B cell (primary cell): ENCODE data around the gene ZNF184. TPM values are rescaled to one million over a fixed set of nuclear protein-coding genes. Genes with fewer than 3 reads are reported as not detected.

Source experiments
- ATAC-seq: fragments of 200-7000 bp; cut with Tn5 transposase; one replicate; pipeline ENCODE4 v1.10.0; 2021; ENCODE audit warnings: low read depth, mild to moderate bottlenecking, moderate number of reproducible peaks, moderate library complexity
- CTCF ChIA-PET: fragments of 350-600 bp; sonication (Branson Sonifier 250); formaldehyde crosslinking; loops from one replicate; lab custom pipeline; 2021; ENCODE audit warnings: antibody characterized with exemption, inconsistent platforms; lab: Charles Lee
- POLR2A ChIA-PET: fragments of 350-600 bp; sonication (Branson Sonifier 250); formaldehyde crosslinking; loops from one replicate; lab custom pipeline; 2021; ENCODE audit warnings: antibody characterized with exemption; lab: Charles Lee
- DNase-seq: peaks from one replicate; pipeline ENCODE4 v3.0.0; 2013
- H2AFZ ChIP-seq: 2 replicates; pipeline ENCODE4 v1.6.1; 2012; ENCODE audit warnings: mild to moderate bottlenecking, low read depth, low read length; ENCODE audit not compliant: insufficient read depth, poor library complexity, severe bottlenecking
- H3K27ac ChIP-seq, 2 donors: 1 replicate in 1 of 2; 2 replicates in 1 of 2; pipeline ENCODE4 v1.5.1; 2012 to 2013; ENCODE audit warnings: low read length in 2 of 2, mild to moderate bottlenecking in 2 of 2, moderate library complexity in 1 of 2
- H3K27me3 ChIP-seq, 4 experiments: fragments of 200-600 bp in 1 of 4; sonication (generic) in 1 of 4; replicated peaks in 1 of 4; 1 replicate in 2 of 4; 2 replicates in 2 of 4; pipeline versions ENCODE4 v1.6.1 to v1.7.0; 2013 to 2016; ENCODE audit warnings: low read length in 3 of 4, mild to moderate bottlenecking in 2 of 4, mixed read lengths in 1 of 4, moderate library complexity in 1 of 4; ENCODE audit not compliant: insufficient read depth in 4 of 4, control insufficient read depth in 3 of 4; ENCODE audit errors: control extremely low read depth in 1 of 4
- H3K36me3 ChIP-seq, 2 experiments: replicated peaks in 1 of 2; 1 replicate in 1 of 2; 2 replicates in 1 of 2; pipeline versions ENCODE4 v1.6.1 to v1.7.1; 2013; ENCODE audit warnings: low read length in 1 of 2; ENCODE audit not compliant: insufficient read depth in 2 of 2, control insufficient read depth in 1 of 2; ENCODE audit errors: control extremely low read depth in 1 of 2, extremely low read depth in 1 of 2
- H3K4me1 ChIP-seq, 2 donors: fragments of 200-600 bp in 1 of 2; sonication (generic) in 1 of 2; 1 replicate in 1 of 2; 2 replicates in 1 of 2; pipeline versions ENCODE4 v1.5.1 to v1.6.1; 2013 to 2017; ENCODE audit warnings: low read length in 2 of 2; ENCODE audit not compliant: control insufficient read depth in 2 of 2, insufficient read depth in 2 of 2
- H3K4me2 ChIP-seq: replicated peaks from 2 replicates; pipeline ENCODE3; 2012; ENCODE audit warnings: mild to moderate bottlenecking, low read depth, low read length; ENCODE audit not compliant: poor library complexity, severe bottlenecking
- H3K4me3 ChIP-seq, 5 experiments: fragments of 200-600 bp in 1 of 5; sonication (generic) in 1 of 5; 1 replicate in 3 of 5; 2 replicates in 2 of 5; pipeline versions ENCODE4 v1.5.1 to v1.7.0; 2011 to 2016; ENCODE audit warnings: low read length in 4 of 5, mild to moderate bottlenecking in 4 of 5, low read depth in 2 of 5, control low read depth in 1 of 5, moderate library complexity in 1 of 5; ENCODE audit not compliant: insufficient read depth in 1 of 5; ENCODE audit errors: control extremely low read depth in 1 of 5, extremely low read depth in 1 of 5
- H3K79me2 ChIP-seq: fragments of 200-600 bp; sonication (generic); one replicate; pipeline ENCODE4 v1.6.0; 2016; ENCODE audit warnings: low read length; ENCODE audit not compliant: control insufficient read depth, insufficient read depth
- H3K9ac ChIP-seq: fragments of 200-600 bp; sonication (generic); 2 replicates; pipeline ENCODE4 v1.6.1; 2017; ENCODE audit warnings: mild to moderate bottlenecking, low read length, moderate library complexity
- H3K9me3 ChIP-seq, 3 donors: one replicate each; pipeline versions ENCODE4 v1.6.1 to v1.7.1; 2013; ENCODE audit warnings: low read length in 2 of 3; ENCODE audit not compliant: control insufficient read depth in 2 of 3, insufficient read depth in 1 of 3; ENCODE audit errors: control extremely low read depth in 1 of 3
- H4K20me1 ChIP-seq: 2 replicates; pipeline ENCODE4 v1.6.0; 2012; ENCODE audit warnings: mild to moderate bottlenecking, low read length; ENCODE audit not compliant: insufficient read depth, control insufficient read depth, poor library complexity, severe bottlenecking
- H3K27ac Mint-ChIP-seq: one replicate; pipeline ENCODE4 v1.8.0; 2021; ENCODE audit warnings: mixed read lengths
- H3K27me3 Mint-ChIP-seq: one replicate; pipeline ENCODE4 v1.8.0; 2021; ENCODE audit warnings: mixed read lengths
- H3K4me1 Mint-ChIP-seq: one replicate; pipeline ENCODE4 v1.8.0; 2021; ENCODE audit warnings: mixed read lengths
- H3K4me3 Mint-ChIP-seq: one replicate; pipeline ENCODE4 v1.8.0; 2021; ENCODE audit warnings: mixed read lengths
- H3K9me3 Mint-ChIP-seq: one replicate; pipeline ENCODE4 v1.8.0; 2022; ENCODE audit warnings: mixed read lengths; ENCODE audit not compliant: insufficient read depth
- EZH2 ChIP-seq: IDR thresholded peaks from 2 replicates; pipeline ENCODE4 v1.6.1; 2012; ENCODE audit warnings: borderline replicate concordance, low read depth, mild to moderate bottlenecking, moderate library complexity, low read length; ENCODE audit not compliant: insufficient read depth, poor library complexity, severe bottlenecking
- WGBS: methylation state at CpG from one replicate; pipeline ENCODE4 v1.1.5; 2013; ENCODE audit warnings: missing lambda C conversion rate; ENCODE audit not compliant: insufficient coverage; 5-methylcytosine and 5-hydroxymethylcytosine counted together
- intact Hi-C: fragments of 100-400 bp; cut with micrococcal nuclease; formaldehyde crosslinking; loops from one replicate; pipeline ENCODE4 v1.10.0; 2022
- polyA plus RNA-seq: library from polyadenylated mRNA; depleted of rRNA; stranded (reverse); fragments of >200 nt; gene quantifications from 2 replicates; pipeline ENCODE4 v1.2.3, GENCODE V29; 2012
- total RNA-seq, 2 donors: library from RNA; stranded (reverse); fragments of 120-200 nt in 1 of 2; gene quantifications; 1 replicate in 1 of 2; 2 replicates in 1 of 2; pipeline versions ENCODE4 v1.2.3 to v1.2.4, GENCODE V29; 2013 to 2022
- TF ChIP-seq, protein P1 (sequence below): fragments of 200-600 bp; IDR thresholded peaks from one replicate; pipeline ENCODE4 v1.8.0; 2022; ENCODE audit warnings: antibody characterized with exemption, mild to moderate bottlenecking

The ZNF184 gene
- total and polyA plus RNA-seq, 2 donors (not counting 1 experiment from before 2014, with no cell fraction given), result 3.7 to 11.8 TPM

DNA sequence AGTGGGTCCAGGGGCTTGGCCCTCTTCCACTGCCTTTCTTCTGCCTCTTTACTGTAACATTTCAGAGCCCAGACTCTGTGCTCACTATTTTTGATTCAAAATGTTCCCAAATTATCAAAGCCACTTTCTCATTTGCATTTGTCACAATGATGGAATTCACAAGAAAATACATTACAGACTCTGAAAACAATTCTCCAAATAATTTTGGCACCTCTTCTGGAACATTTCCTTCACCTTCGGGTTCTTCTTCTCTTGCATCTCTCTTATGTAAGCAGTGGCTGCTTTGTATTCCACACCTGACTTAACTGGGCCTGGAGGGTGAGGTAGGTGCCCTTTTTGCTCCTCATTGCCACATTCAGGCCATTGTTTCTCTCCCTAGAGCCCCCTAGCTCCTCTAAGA, 30.0 kb downstream of the ZNF184 start:
- ATAC-seq, result no peak
- Mint-ChIP-seq H3K27ac (no peak overlapping the region), H3K9me3 (peaks cover 8% of the 10 kb centered on the region), H3K4me3 (no peak overlapping the region), H3K27me3 (no peaks in the 10 kb centered on the region), H3K4me1 (no peaks in the 10 kb centered on the region)
- Histone ChIP-seq H3K36me3 (no peaks in the 10 kb centered on the region), H3K4me1 (no peaks in the 10 kb centered on the region), H3K27me3 (no peaks in the 10 kb centered on the region), H3K4me3 (no peak overlapping the region), H2AFZ (no peak overlapping the region), H3K9me3 (peaks cover 0 to 23% (median 18%) of the 10 kb centered on the region in 3 donors), H3K79me2 (no peaks in the 10 kb centered on the region), H3K9ac (no peak overlapping the region), H3K27ac (no peak overlapping the region), H4K20me1 (no peaks in the 10 kb centered on the region), H3K4me2 (no peak overlapping the region)
- ChIA-PET POLR2A (no interaction called here), CTCF (no interaction called here)
- no CpG with 5 or more reads among the region's 1 CpG for WGBS
- no peak for TF ChIP-seq EZH2
- TF ChIP-seq, protein P1, sequence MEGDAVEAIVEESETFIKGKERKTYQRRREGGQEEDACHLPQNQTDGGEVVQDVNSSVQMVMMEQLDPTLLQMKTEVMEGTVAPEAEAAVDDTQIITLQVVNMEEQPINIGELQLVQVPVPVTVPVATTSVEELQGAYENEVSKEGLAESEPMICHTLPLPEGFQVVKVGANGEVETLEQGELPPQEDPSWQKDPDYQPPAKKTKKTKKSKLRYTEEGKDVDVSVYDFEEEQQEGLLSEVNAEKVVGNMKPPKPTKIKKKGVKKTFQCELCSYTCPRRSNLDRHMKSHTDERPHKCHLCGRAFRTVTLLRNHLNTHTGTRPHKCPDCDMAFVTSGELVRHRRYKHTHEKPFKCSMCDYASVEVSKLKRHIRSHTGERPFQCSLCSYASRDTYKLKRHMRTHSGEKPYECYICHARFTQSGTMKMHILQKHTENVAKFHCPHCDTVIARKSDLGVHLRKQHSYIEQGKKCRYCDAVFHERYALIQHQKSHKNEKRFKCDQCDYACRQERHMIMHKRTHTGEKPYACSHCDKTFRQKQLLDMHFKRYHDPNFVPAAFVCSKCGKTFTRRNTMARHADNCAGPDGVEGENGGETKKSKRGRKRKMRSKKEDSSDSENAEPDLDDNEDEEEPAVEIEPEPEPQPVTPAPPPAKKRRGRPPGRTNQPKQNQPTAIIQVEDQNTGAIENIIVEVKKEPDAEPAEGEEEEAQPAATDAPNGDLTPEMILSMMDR, result no peak
- intact Hi-C loops, result no loop called here
- no peak for DNase-seq

DNA sequence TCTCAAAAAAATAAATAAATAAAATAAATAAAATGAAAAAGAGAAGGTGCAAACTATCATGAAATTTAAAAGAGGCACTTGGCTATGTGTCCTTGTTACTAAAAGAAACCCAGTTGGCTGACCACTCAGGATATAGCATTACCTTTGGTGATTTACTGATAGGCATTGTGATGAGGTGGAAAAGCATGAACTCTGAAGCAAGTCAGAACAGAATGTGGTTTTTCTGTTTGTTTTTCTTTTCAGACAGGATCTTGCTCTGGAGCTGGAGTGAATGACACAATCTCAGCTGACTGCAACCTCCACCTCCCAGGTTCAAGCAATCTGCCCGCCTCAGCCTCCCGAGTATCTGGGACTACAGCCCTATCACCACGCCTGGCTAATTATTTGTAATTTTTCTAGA, 31.9 kb downstream of the ZNF184 start:
- Histone ChIP-seq H3K27me3 (no peaks in the 10 kb centered on the region), H3K79me2 (no peaks in the 10 kb centered on the region), H3K4me1 (no peaks in the 10 kb centered on the region), H3K27ac (no peak overlapping the region), H3K4me3 (no peak overlapping the region), H2AFZ (no peak overlapping the region), H3K4me2 (no peak overlapping the region), H3K36me3 (no peaks in the 10 kb centered on the region), H3K9me3 (peaks cover 0 to 9% (median 6%) of the 10 kb centered on the region in 3 donors), H4K20me1 (no peaks in the 10 kb centered on the region), H3K9ac (no peak overlapping the region)
- TF ChIP-seq, protein P1, result no peak
- no peak for TF ChIP-seq EZH2
- no peak for DNase-seq
- Mint-ChIP-seq H3K4me3 (no peak overlapping the region), H3K27me3 (peaks cover under 1% of the 10 kb centered on the region), H3K4me1 (no peaks in the 10 kb centered on the region), H3K27ac (no peak overlapping the region), H3K9me3 (peaks cover 4% of the 10 kb centered on the region)
- ChIA-PET POLR2A (no interaction called here), CTCF (no interaction called here)
- intact Hi-C loops, result no loop called here
- ATAC-seq, result no peak
- no CpG with 5 or more reads among the region's 3 CpGs for WGBS
